Measurements from ENCODE around the gene LPP.

LPP gene

DNA sequence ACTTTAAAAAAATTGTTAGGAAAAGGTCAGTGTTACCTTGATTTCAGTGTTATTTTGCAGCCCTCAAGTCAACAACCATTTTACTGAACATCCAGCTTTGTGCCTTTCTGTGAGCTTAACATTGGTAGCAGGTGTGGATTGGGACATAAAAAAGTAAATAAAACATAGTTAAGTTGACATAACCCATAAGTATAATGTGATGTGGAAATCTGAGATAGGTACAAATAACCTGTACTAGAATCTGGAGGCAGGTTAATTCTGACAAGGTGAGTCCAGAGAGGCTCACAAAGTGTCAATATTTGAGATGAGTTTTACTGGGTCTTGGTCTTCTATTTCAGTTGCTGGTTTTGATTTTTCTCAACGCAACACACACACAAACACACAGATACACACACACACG lies 151.3 kb downstream of the LPP start:
- no peak for DNase-seq

DNA sequence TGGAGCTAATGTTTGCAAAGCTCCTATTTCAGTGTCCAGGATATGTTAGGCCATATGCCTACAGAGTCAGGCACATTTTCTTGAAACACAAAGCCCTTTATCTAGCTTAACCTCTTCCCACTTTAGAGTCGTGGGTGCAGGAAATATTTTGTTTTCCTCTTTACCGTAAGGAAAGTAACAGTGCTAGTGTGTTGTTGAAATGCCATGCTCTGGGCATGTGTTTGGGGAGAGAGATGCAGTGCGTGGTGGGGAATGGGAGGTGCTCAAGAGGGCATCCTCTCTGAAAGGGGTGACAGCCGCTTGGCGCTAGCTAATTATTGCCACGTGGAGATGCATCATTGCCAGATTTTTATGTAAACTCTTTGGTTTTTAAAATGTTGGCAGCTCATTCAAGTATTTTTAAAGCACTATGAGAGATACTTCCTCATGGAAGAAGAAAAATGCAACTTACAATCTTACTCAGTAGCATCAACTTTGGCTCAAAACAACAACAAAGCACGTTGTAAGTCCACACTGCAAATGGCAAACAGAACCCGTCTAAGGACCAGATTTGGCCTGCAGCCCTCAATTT lies 152.6 kb downstream of the LPP start:
- no peak for DNase-seq

DNA sequence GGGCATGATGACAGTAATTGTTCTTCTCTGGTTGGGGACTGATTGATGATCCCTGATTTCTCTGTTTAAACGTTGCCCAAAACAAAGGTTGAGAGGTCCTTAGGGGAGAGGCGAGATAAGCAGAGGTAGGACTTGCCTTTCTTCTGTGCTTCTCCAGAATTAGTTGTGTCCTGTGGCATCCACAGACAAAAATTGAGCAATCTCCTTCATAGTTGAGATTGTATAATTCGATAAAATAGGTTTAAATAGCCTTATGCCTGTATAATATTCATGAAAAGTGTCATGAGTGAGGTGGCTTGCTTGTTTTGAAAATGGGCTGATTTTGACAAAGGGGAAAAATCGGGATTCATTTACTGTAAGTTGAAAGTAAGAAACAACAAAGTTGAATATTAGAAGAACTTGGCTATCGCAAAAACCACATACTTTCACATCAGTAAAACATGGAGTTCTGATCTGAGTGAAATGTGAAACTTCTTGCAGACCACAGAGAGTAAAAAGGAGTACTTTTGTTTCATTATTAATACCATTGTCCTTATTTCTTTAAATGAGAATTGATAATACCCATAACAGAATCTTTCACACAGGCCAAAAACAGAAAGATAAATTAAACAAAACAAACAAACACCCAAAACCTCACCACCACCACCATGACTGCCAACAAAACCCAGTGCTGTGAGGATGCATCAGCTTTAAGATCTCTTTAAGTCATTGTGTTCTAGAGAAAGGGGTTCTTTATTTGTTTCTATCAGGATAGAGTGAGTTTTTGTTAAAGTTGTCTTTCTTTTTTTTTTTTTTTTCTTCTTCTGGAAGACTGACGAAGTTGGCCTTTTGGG lies 155.7 kb downstream of the LPP start:
- no peak for DNase-seq

DNA sequence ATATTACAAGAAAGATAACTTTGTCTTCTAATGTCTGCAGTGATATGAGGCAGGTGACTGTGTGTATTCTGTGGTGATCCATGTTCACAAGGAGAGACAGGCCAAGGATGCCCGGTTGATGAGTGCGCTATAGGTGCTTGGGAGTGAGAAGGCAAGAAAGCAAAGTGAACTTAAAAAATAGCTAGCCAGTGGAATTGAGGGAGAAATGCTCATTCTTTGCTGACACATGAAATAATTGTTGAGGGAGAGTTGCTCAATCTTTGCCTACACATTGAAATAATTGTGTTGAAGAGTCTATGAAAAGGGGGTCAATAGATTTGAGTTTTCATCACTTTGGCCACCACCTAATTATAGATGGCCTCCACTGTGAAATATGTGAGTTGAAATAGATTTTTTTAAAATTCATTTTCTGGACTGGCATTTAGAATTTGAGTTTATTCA lies 156.3 kb downstream of the LPP start:
- no peak for DNase-seq

DNA sequence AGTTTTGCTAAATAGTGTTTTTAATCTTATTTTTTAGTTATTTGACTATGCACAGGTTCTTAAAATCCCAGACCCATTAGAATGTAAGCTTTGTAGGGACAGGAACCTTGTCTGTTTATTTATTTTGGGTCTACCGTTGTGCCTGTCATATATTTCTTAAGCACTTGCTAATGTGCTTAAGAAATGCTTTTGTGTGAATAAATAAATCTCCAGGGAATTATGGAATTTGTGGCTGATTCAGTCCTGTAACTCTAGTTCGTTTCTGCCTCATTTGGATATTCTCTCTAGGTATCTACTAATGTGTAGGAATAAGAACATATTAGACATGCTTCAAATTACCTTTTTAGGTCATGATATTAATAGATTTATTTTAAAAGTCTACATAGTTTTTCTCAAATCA lies 161.6 kb downstream of the LPP start:
- DNase-seq, result no peak

DNA sequence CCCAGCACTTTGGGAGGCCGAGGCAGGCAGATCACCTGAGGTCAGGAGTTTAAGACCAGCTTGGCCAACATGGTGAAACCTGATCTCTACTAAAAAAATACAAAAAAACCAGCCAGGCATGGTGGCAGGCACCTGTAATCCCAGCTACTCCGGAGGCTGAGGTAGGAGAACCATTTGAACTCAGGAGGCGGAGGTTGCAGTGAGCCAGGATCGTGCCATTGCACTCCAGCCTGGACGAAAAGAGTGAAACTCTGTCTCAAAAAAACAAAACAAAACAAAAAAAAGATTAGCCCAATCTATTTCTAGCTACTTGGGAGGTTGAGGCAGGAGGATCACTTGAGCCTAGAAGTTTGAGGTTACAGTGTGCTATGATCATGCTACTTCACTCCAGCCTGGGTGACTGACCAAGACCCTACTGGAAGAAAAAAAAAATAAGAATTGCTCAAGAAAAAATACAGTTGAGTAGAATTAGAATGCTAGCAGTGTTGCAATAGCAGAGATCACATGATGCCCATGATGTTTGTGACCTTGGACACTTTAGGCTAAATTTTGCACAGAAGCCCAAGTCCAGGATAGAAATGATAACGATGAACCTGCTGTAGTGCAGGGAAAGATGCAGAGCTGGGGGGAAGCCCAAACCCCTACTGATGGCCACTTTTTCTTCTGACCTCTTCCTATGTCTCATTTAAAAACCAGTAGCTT lies 162.2 kb downstream of the LPP start:
- no peak for DNase-seq

DNA sequence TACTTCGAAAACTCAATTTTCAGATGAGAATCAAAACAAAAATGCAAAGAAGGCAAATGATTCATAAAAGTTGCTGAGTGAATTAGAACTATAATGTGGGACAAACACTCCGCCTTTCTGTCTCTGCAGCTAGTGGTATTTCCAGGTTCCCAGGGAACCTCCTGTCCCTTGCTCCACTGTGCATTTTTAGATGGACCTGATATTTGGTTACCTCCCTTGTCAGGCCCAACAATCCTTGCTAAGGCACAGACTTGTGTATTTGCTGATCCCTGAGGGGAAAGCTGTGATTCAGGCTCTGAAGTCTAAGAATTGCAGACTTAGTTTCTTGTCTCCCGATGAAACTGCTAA lies 162.7 kb downstream of the LPP start:
- DNase-seq, result no peak

DNA sequence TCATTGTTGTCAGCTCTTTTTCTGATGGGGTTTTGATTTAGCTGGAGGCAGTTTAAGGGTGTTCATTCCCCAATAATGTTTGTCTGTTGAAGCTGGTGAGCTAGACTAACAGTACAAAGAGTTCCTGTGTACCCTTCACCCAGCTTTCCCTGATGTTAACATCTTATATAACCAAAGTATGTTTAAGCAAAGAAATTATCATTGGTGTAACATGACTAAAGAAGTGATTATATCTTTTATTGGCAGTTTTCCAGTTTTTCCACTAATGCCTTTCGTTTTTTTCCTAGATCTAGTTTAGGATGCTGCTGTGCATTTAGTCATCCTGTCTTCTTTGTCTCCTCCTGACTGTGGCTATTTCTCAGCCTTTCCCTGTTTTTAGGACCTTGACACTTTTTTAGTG lies 165.6 kb downstream of the LPP start:
- DNase-seq, result no peak

DNA sequence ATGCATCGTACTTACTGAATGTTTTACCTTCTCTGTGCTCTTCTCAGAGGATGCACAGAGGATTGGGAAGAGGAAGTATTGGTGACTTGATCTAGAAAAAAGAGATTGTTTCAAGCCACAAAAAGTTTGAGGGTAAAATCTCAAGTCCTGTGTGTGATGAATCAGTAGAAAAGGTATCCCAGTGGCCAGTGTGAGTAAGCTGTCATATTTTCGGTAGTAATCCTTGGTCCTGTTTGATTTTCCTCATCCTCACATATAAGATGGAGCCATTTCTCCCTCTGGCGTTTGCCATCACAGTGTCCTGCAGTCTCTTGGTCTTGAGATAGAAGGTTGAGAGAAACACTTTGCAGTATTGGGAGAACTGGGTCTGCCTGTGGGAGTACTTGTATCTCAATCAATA lies 166.8 kb downstream of the LPP start:
- no peak for DNase-seq

DNA sequence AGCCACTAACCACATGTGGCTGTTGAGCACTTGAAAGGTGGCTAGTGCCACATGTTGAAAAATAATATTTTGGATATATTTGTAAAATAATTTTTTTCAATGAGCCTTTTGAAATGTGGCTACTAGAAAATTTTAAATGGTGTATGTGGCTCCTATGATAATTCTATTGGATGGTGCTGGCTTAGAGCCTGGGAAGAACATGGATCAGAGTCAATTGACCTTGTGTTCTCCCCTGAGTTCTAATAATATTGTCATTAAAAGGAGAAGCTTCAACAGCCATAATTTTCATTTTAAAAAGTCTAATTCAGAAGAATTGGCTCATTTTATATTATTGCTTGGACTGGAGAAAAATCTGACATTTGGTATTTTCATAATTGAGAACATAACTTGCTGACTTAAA lies 167.3 kb downstream of the LPP start:
- DNase-seq, result no peak

DNA sequence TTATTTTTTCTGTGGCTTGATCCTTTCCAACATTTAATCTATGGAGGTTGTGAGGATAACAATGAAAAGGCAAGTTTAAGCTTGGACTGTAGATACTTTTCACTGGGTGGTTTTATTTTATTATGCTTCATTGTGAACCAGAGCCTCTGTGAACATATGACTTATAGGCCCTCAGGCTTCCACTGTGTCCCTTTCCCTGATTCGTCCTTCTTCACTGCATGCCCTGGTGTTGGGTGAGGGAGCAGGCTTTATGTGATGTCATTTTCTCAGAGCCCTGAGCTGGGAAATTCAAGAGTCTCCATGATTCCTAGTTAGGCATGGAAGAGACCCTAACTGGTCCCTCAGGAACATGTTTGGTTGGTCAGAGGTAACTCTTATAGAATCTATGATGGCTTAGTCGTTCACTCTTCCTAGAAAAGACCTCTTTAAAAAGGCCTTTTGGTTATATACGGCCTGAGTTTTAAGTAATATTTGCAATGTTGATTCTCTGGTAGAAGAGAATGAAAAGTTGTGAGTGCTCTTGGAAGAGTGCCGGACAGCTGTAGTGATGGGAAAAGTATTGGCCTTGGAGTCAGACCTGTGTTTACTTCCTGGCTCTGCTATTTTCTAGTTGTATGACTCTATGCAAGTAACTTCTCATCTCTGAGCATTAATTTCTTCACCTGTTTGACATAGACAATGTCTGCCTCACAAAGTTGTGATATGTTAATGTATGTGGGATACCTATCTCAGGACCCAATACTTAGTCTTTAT lies 168.4 kb downstream of the LPP start:
- DNase-seq, result no peak

DNA sequence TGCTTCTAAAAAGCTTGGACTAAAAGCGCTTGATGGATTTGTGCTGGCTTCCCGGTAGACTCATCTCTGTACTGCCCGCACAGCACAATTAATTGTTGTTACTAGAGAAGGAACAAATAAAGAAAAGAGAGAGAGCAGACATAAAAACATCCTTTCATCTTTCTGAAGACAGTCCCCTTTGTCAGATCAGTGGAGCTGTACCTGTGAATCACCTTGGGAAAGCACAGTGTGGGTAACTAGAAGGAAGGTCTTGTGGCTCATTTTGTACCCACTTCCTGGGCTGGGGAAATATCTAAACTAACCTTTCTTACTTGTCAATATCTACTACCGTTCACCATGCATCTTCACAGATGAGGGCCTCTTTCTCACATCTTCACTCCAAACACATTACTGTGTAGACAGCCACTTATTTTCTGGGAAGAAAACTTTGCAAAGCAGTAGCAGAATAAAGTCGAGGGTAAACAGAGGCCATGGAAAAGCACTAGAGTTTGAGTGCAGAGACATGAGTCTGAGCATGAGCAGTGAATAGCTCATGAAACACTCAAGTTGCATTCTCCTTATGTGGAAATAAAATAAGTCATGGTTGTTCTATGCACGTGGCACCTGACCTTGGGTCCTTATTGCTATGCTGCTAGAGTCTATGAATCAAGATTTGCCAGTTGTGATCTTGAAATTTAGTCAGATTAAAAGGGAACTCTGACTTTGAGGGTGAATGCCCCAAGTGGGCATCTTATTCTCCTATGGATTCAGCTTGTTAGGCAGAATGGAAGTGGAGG lies 169.3 kb downstream of the LPP start:
- no peak for DNase-seq

DNA sequence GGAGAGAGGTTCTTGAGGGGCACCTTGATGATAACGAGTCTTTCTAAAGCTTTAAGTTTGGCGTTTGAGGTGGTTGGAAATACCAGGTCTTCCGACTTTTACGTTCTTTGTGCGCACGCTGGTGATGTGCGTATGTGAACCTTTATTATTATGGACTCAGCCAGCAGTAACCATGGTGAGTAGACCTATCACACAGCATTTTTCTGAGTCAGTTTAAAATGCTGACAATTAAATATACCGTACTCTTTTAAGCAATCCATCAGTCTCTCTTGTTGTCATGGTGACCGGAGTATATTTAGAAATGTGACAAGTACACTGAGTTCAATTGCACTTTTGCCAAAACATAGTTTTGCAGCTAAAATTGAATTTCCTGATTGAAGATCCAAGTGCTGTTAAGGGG lies 172.2 kb downstream of the LPP start:
- DNase-seq, result no peak

DNA sequence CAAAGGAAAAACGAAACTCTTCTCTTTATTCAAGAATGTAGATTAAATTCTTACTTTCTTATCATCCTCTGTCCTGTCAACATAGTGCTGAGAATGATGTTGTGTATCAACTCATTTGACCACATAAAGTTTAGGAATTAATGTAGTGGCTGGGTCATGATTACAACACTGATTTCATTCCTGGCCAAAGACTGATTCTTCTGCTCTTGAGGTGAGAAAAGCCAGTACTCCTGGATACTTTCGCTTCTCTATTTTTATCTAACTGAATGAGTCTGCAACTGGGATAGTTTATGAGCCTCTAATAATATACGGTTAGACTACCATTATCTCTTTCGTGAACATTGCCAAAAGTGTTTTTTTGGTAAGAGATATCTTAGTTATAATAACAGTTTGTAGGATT lies 173.0 kb downstream of the LPP start:
- DNase-seq, result no peak

DNA sequence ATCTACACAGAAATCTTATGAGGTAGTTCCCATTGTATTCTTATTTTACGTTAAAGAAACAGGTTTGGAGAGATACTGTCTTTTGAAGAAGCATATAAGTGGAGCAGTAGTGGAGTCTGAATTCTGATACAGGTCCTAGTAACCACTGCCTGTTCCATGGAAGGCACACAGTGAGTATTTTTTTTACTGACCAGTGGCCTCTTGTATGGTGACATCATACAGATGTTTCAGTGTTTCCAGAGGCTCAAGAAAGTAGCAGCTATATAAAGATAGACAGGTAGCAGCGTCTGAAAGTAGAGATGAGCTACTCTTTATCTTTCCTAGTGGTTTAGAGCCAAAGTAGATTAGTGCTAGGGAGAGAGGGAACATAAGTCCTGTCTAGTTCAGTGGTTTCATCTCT lies 173.5 kb downstream of the LPP start:
- DNase-seq, result no peak

DNA sequence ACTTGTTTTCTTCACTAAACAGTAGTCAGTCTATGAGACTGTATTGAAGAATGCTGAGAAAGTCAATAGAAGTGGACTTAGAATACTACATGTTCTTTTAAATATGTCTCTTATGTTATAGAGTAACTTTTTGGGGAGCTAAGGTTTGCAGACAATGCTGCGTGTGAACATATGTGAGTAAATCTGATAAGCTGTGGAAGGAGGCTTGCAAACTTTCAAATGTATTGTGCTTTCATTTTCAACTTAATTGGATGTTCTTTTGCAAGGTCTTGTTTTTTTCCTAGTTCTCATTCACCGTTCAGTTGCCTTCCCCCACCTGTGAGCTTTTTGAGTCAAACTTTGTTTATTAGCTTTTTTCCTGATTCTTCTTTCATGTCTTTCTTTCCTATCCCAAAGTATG lies 176.2 kb downstream of the LPP start:
- DNase-seq, result no peak

DNA sequence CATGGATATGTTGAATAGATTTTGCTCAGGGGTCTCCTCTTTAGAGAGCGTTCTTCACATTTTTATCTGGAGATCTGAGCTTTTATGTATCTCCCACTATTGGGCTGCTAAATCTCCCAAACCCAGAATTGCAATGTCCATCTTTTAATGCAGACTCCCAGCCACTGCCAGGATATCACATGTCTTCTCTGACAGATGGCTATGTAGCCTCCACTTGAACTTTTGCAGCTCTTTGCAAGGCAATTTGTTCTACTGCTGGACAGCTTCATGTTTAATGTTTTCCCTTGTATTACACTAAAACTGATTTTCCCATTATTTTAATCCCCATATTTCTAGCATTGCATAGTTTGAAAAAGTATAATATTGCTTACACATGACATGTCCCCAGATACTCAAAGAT lies 177.2 kb downstream of the LPP start:
- no peak for DNase-seq

DNA sequence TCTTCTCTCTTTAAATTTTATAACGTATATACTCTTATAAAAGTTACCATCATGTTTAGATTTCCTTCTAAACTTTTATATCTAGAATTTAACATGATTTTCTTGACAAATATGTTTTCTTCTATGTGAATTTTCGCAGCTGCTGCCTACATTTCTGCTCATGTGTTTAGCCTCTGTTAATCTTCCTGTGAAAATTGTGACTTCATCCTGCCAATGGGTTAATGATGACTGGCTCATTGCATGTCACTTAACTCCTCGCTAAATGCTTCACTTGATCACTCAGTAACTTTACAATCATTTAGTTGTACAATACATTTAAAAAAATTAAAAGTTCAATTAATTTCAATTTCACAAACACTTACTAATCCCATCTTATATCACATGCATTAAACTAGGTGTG lies 178.1 kb downstream of the LPP start:
- DNase-seq, result no peak

DNA sequence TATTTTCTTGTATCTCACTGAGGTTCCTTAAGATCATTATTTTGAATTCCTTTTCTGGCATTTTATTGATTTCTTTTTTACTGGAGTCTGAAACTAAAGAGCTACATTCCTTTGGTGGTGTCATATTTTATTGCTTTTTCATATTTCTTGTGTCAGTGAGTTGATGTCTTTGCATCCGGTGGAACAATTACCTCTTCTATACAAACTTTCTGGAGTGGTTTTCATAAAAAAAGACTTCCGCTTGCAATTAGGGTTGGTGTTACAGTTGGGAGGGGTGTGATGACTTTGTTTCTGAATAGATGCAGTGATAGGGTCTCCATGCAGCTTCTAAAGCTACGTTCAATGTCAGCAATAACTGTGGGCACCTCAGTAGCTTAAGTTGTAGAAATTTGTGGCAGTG lies 181.7 kb downstream of the LPP start:
- DNase-seq, result no peak

DNA sequence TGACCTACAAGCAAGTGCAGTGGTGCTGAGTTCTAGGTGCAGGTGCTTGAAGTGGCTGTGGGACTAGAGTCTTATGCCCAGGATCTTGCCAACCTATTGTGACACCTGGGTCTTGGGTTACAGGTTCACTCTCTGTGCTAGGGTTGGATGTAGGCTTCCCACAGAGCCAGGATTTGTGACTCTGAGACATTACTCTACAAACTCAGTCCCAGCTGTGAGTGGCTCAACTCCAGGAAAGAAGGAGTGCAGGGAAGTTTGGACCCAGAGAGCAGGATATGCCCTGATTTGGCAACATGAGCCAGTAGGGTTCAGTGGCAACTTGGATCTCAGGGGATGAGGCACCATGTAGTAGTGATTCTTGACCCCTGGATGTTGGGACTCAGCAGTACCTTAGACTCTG lies 182.2 kb downstream of the LPP start:
- no peak for DNase-seq

DNA sequence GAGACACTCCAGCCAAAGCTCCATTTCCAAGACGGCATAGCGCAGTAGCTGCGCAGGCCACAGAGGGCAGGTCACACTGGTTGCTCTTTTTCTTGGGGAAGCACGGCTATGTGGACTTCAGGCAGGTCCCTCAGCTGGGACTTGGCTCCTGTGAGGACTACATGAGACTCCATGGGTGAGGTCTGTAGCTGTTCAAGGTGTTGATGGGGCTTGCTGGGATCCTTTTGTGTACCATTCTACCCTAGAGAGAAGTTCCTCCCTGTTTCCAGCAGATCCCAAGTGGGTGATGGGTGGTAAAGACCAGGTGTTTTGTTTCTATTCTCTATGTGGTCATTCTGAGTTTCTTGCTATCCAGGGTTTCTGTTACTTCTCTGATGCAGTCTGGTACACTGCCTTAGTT lies 183.3 kb downstream of the LPP start:
- DNase-seq, result no peak

DNA sequence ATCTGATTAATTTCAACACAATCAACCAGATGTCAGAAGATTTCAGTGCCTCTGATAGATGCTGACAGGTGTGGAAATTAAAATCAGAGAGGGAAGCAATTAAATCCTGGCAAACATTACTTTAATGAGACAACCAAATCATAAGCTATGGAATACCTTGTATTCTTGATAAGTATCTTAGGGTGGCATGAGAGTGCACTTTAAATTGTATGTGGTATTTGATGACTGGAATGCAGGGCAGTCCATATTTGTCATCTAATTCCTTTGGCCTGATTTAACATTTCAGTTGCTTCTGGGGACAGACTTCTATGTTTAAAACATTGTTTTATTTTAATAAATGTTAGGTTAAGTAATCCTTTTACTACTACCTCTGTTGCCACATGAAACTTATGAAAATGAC lies 184.1 kb downstream of the LPP start:
- no peak for DNase-seq
